Activated CD4-positive, alpha-beta T cell treated with anti-CD3 and anti-CD28 coated beads, Interleukin-2, amount 10 ng/mL, durations not matched to agents 24 days and 14 days (primary cell): ENCODE data around the gene ALG1L2. TPM values are rescaled to one million over a fixed set of nuclear protein-coding genes. Genes with fewer than 3 reads are reported as not detected.
"Not testable (repeated sequence)": the region's sequence is repeated elsewhere in the genome, so short reads cannot be mapped to it uniquely, and the experiment has no call there.

Experiments
- DNase-seq: peaks from one replicate; pipeline ENCODE4 v3.0.0; 2022
- H3K27ac Mint-ChIP-seq: one replicate; pipeline ENCODE4 v1.8.0; 2022; ENCODE audit warnings: mild to moderate bottlenecking, mixed read lengths
- H3K27me3 Mint-ChIP-seq: one replicate; pipeline ENCODE4 v1.8.0; 2022; ENCODE audit warnings: mixed read lengths
- H3K36me3 Mint-ChIP-seq: one replicate; pipeline ENCODE4 v1.8.0; 2022; ENCODE audit warnings: low read depth, mild to moderate bottlenecking, mixed read lengths
- H3K4me1 Mint-ChIP-seq: one replicate; pipeline ENCODE4 v1.8.0; 2021; ENCODE audit warnings: mixed read lengths
- H3K4me3 Mint-ChIP-seq: one replicate; pipeline ENCODE4 v1.8.0; 2022; ENCODE audit warnings: mild to moderate bottlenecking, moderate library complexity, mixed read lengths
- H3K9me3 Mint-ChIP-seq: one replicate; pipeline ENCODE4 v1.8.0; 2021; ENCODE audit warnings: mixed read lengths
- intact Hi-C: fragments of 100-400 bp; cut with micrococcal nuclease; formaldehyde crosslinking; loops from one replicate; pipeline ENCODE4 v1.15.1; 2023
- total RNA-seq: library from RNA; stranded (reverse); gene quantifications from 2 replicates; pipeline ENCODE4 v1.2.3, GENCODE V29; 2022

ALG1L2 gene
- total RNA-seq, 1 donor from 2014 or later = not detected

GRCh38 chr3:130122891-130123775, 41.5 kb downstream of the ALG1L2 start:
- H3K4me3 Mint-ChIP-seq, H3K36me3 Mint-ChIP-seq, H3K9me3 Mint-ChIP-seq, H3K27ac Mint-ChIP-seq, DNase-seq, H3K4me1 Mint-ChIP-seq, intact Hi-C loops: not testable (repeated sequence)
- peaks cover 19% of the 10 kb centered on the region for H3K27me3 Mint-ChIP-seq

- H3K36me3 Mint-ChIP-seq, intact Hi-C loops, H3K27ac Mint-ChIP-seq, DNase-seq, H3K4me1 Mint-ChIP-seq, H3K9me3 Mint-ChIP-seq, H3K4me3 Mint-ChIP-seq: not testable (repeated sequence)
- peaks cover 13% of the 10 kb centered on the region for H3K27me3 Mint-ChIP-seq
Measured at GRCh38 chr3:130125406-130125805, 43.8 kb downstream of the ALG1L2 start.

GRCh38 chr3:130136337-130136736, 54.7 kb downstream of the ALG1L2 start:
- H3K27ac Mint-ChIP-seq, H3K4me1 Mint-ChIP-seq, H3K27me3 Mint-ChIP-seq, DNase-seq, intact Hi-C loops, H3K9me3 Mint-ChIP-seq, H3K4me3 Mint-ChIP-seq, H3K36me3 Mint-ChIP-seq: not testable (repeated sequence)

GRCh38 chr3:130137685-130138084, 56.1 kb downstream of the ALG1L2 start:
- H3K4me3 Mint-ChIP-seq, H3K27ac Mint-ChIP-seq, DNase-seq, H3K36me3 Mint-ChIP-seq, H3K9me3 Mint-ChIP-seq, H3K27me3 Mint-ChIP-seq, H3K4me1 Mint-ChIP-seq, intact Hi-C loops: not testable (repeated sequence)

- intact Hi-C loops, H3K27me3 Mint-ChIP-seq, H3K36me3 Mint-ChIP-seq, H3K4me3 Mint-ChIP-seq, DNase-seq, H3K4me1 Mint-ChIP-seq, H3K27ac Mint-ChIP-seq, H3K9me3 Mint-ChIP-seq: not testable (repeated sequence)
Measured at GRCh38 chr3:130138992-130139391, 57.4 kb downstream of the ALG1L2 start.

GRCh38 chr3:130140756-130141155, 59.1 kb downstream of the ALG1L2 start:
- H3K4me1 Mint-ChIP-seq, H3K27me3 Mint-ChIP-seq, H3K4me3 Mint-ChIP-seq, H3K36me3 Mint-ChIP-seq, DNase-seq, intact Hi-C loops, H3K9me3 Mint-ChIP-seq, H3K27ac Mint-ChIP-seq: not testable (repeated sequence)

GRCh38 chr3:130143648-130144327, 62.2 kb downstream of the ALG1L2 start:
- H3K4me1 Mint-ChIP-seq, H3K36me3 Mint-ChIP-seq, H3K4me3 Mint-ChIP-seq, H3K9me3 Mint-ChIP-seq, DNase-seq, H3K27ac Mint-ChIP-seq, H3K27me3 Mint-ChIP-seq, intact Hi-C loops: not testable (repeated sequence)

- DNase-seq, H3K27ac Mint-ChIP-seq, H3K4me3 Mint-ChIP-seq, H3K4me1 Mint-ChIP-seq, H3K9me3 Mint-ChIP-seq, H3K36me3 Mint-ChIP-seq, intact Hi-C loops, H3K27me3 Mint-ChIP-seq: not testable (repeated sequence)
Measured at GRCh38 chr3:130144328-130144650, 62.7 kb downstream of the ALG1L2 start.

- H3K4me3 Mint-ChIP-seq, H3K4me1 Mint-ChIP-seq, H3K36me3 Mint-ChIP-seq, H3K27ac Mint-ChIP-seq, DNase-seq, intact Hi-C loops, H3K9me3 Mint-ChIP-seq: not testable (repeated sequence)
- peaks cover 11% of the 10 kb centered on the region for H3K27me3 Mint-ChIP-seq
Measured at GRCh38 chr3:130145456-130145855, 63.8 kb downstream of the ALG1L2 start.

GRCh38 chr3:130146465-130146864, 64.8 kb downstream of the ALG1L2 start:
- DNase-seq, H3K36me3 Mint-ChIP-seq, H3K4me3 Mint-ChIP-seq, H3K4me1 Mint-ChIP-seq, intact Hi-C loops, H3K27ac Mint-ChIP-seq, H3K9me3 Mint-ChIP-seq: not testable (repeated sequence)
- H3K27me3 Mint-ChIP-seq = peaks cover 11% of the 10 kb centered on the region

Other genes with a start within 250 kb of the ALG1L2 start
- gene TMCC1, start 188.1 kb upstream of the ALG1L2 start, total RNA-seq = 19.2 and 21.0 TPM in 2 replicates
- gene TRH, start 107.1 kb upstream of the ALG1L2 start, total RNA-seq = not detected in 2 replicates